HEK293 (cell line): ENCODE results near the gene RSL1D1.

Experiments
- BCL11A ChIP-seq: fragments of 450-650 bp; formaldehyde crosslinking; IDR thresholded peaks from 2 replicates; pipeline ENCODE4 v1.5.1; 2016; ENCODE audit warnings: low read depth, missing biosample characterization, missing genetic modification characterization
- CTCF ChIP-seq: fragments of 450-650 bp; formaldehyde crosslinking; IDR thresholded peaks from 2 replicates; pipeline ENCODE4 v1.5.1; 2016; ENCODE audit warnings: missing biosample characterization, missing genetic modification characterization
- KLF16 ChIP-seq: fragments of 450-650 bp; formaldehyde crosslinking; IDR thresholded peaks from 2 replicates; pipeline ENCODE4 v1.5.1; 2017; ENCODE audit warnings: missing biosample characterization, missing genetic modification characterization
- ZBTB1 ChIP-seq: fragments of 450-650 bp; formaldehyde crosslinking; IDR thresholded peaks from 2 replicates; pipeline ENCODE4 v1.5.1; 2016; ENCODE audit warnings: missing biosample characterization, missing genetic modification characterization
- ZBTB20 ChIP-seq: fragments of 450-650 bp; formaldehyde crosslinking; IDR thresholded peaks from 2 replicates; pipeline ENCODE4 v1.5.1; 2016; ENCODE audit warnings: missing biosample characterization, missing genetic modification characterization
- ZBTB8A ChIP-seq: fragments of 450-650 bp; formaldehyde crosslinking; IDR thresholded peaks from 2 replicates; pipeline ENCODE4 v1.5.1; 2016; ENCODE audit warnings: missing biosample characterization, missing genetic modification characterization
- ZNF174 ChIP-seq: fragments of 450-650 bp; formaldehyde crosslinking; IDR thresholded peaks from 2 replicates; pipeline ENCODE4 v1.5.0; 2017; ENCODE audit warnings: missing biosample characterization, mild to moderate bottlenecking, missing genetic modification characterization
- ZNF214 ChIP-seq: fragments of 450-650 bp; formaldehyde crosslinking; IDR thresholded peaks from 2 replicates; pipeline ENCODE4 v1.5.1; 2017; ENCODE audit warnings: missing biosample characterization, mild to moderate bottlenecking, missing genetic modification characterization, borderline replicate concordance
- ZNF513 ChIP-seq: fragments of 450-650 bp; IDR thresholded peaks from 2 replicates; pipeline ENCODE4 v1.5.1; 2018; ENCODE audit warnings: missing biosample characterization, missing genetic modification characterization
- ZNF677 ChIP-seq: fragments of 450-650 bp; IDR thresholded peaks from 2 replicates; pipeline ENCODE4 v1.5.0; 2018; ENCODE audit warnings: missing biosample characterization, mild to moderate bottlenecking, missing genetic modification characterization, moderate library complexity
- ZNF704 ChIP-seq: fragments of 450-650 bp; formaldehyde crosslinking; IDR thresholded peaks from 2 replicates; pipeline ENCODE4 v1.5.1; 2016; ENCODE audit warnings: missing biosample characterization, missing genetic modification characterization
- TF ChIP-seq, protein P1 (sequence below): fragments of 450-650 bp; formaldehyde crosslinking; IDR thresholded peaks from 2 replicates; pipeline ENCODE4 v1.5.1; 2016; ENCODE audit warnings: missing biosample characterization, missing genetic modification characterization
- TF ChIP-seq, protein P2 (sequence below): fragments of 450-650 bp; formaldehyde crosslinking; IDR thresholded peaks from 2 replicates; pipeline ENCODE4 v1.5.1; 2016; ENCODE audit warnings: missing biosample characterization, missing genetic modification characterization, low read depth

GRCh38 chr16:11843206-11843605 is 8.1 kb downstream of the RSL1D1 start:
- TF ChIP-seq CTCF (tag by site-specific recombination) (no peak), ZNF704 (tag by site-specific recombination) (no peak), ZBTB20 (tag by site-specific recombination) (no peak), ZNF677 (tag by site-specific recombination) (no peak), ZNF174 (tag by site-specific recombination) (no peak), ZBTB1 (tag by site-specific recombination) (no peak), BCL11A (no peak), ZNF513 (tag by site-specific recombination) (no peak), KLF16 (tag by site-specific recombination) (no peak), ZNF214 (tag by site-specific recombination) (no peak), ZBTB8A (tag by site-specific recombination) (no peak)
- TF ChIP-seq, protein P1, sequence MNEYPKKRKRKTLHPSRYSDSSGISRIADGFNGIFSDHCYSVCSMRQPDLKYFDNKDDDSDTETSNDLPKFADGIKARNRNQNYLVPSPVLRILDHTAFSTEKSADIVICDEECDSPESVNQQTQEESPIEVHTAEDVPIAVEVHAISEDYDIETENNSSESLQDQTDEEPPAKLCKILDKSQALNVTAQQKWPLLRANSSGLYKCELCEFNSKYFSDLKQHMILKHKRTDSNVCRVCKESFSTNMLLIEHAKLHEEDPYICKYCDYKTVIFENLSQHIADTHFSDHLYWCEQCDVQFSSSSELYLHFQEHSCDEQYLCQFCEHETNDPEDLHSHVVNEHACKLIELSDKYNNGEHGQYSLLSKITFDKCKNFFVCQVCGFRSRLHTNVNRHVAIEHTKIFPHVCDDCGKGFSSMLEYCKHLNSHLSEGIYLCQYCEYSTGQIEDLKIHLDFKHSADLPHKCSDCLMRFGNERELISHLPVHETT (tag by site-specific recombination), result no peak
- TF ChIP-seq, protein P2, sequence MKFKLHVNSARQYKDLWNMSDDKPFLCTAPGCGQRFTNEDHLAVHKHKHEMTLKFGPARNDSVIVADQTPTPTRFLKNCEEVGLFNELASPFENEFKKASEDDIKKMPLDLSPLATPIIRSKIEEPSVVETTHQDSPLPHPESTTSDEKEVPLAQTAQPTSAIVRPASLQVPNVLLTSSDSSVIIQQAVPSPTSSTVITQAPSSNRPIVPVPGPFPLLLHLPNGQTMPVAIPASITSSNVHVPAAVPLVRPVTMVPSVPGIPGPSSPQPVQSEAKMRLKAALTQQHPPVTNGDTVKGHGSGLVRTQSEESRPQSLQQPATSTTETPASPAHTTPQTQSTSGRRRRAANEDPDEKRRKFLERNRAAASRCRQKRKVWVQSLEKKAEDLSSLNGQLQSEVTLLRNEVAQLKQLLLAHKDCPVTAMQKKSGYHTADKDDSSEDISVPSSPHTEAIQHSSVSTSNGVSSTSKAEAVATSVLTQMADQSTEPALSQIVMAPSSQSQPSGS (tag by site-specific recombination), result no peak
